GM23338 (cell line): ENCODE results near the gene ITGB2. TPM values are rescaled to one million over a fixed set of nuclear protein-coding genes. Genes with fewer than 3 reads are reported as not detected.

Source experiments
- JUNB ChIP-seq: IDR thresholded peaks from one replicate; pipeline ENCODE4 v1.6.1; 2016; ENCODE audit warnings: antibody characterized with exemption; ENCODE audit not compliant: unreplicated experiment
- NANOG ChIP-seq: IDR thresholded peaks from 2 replicates; pipeline ENCODE4 v1.6.1; 2016; ENCODE audit warnings: antibody characterized with exemption, borderline replicate concordance
- STAT1 ChIP-seq: IDR thresholded peaks from one replicate; pipeline ENCODE4 v1.6.1; 2016; ENCODE audit warnings: antibody characterized with exemption; ENCODE audit not compliant: unreplicated experiment
- ZNF331 ChIP-seq: fragments of 250-450 bp; sonication (Bioruptor Pico); IDR thresholded peaks from 2 replicates; pipeline ENCODE4 v1.5.0; 2020; ENCODE audit warnings: low read depth, mild to moderate bottlenecking, moderate library complexity
- polyA plus RNA-seq: library from polyadenylated mRNA; unstranded; fragments of >200 nt; fragmentation: Nextera tagmentation; extraction: Ambion mirVana; gene quantifications from 2 replicates; pipeline ENCODE4 v1.2.1, GENCODE V29; 2016
- total RNA-seq: library from RNA; depleted of rRNA; stranded (reverse); fragments of >200 nt; shearing (Covaris generic); gene quantifications from 2 replicates; pipeline ENCODE4 v1.2.3, GENCODE V29; 2014
- TF ChIP-seq, protein P1 (sequence below): fragments of 250-450 bp; sonication (Bioruptor Pico); IDR thresholded peaks from 2 replicates; pipeline ENCODE4 v1.5.0; 2020; ENCODE audit warnings: mild to moderate bottlenecking, moderate library complexity
- TF ChIP-seq, protein P2 (sequence below): IDR thresholded peaks from 2 replicates; pipeline ENCODE4 v1.6.1; 2016; ENCODE audit warnings: antibody characterized with exemption

The ITGB2 gene
- total and polyA plus RNA-seq, 2 experiments from 2014 or later: 0.44 to 0.63 TPM

DNA sequence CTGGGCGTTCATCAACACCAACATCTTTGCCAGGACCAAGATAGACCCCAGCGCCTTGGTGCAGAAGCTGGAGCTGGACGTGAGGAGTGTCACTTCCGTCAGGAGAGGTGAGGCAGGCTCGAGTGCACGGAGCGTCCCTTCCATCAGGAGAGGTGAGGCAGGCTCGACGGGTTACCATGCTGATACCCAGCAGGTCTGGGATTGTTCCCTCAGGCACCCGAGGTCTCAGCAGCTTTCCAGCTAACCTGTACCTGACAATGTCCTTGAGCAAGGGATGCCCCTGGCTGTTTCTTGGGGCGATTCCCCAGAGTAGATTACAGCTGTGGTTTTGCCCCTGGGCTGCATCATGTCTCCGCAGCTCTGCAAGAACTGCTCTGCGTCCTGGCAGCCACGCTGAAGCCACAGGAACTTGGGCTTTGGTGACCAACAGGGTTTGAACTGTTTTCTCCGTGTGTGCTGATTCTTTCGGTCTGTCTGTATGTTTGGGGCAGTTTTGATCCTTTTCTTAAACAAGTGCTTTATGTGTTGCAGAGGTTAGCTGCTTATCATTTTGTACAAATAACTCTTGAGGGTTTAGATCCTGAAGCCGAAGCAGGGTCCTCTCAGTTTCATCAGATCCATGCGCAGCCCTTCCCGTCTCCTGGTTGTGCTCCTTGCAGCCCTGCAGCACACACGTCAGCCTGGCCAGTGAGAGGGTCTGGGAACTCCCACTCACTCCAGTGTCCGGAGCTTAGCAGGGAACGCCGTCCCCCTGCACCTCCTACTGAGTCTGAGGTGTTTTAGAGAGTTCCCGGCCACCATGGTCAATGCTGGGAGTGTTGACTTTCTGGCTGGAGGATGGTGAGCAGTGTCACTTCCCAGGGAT, 23.2 kb upstream of the ITGB2 start (continued):
- TF ChIP-seq, protein P1, sequence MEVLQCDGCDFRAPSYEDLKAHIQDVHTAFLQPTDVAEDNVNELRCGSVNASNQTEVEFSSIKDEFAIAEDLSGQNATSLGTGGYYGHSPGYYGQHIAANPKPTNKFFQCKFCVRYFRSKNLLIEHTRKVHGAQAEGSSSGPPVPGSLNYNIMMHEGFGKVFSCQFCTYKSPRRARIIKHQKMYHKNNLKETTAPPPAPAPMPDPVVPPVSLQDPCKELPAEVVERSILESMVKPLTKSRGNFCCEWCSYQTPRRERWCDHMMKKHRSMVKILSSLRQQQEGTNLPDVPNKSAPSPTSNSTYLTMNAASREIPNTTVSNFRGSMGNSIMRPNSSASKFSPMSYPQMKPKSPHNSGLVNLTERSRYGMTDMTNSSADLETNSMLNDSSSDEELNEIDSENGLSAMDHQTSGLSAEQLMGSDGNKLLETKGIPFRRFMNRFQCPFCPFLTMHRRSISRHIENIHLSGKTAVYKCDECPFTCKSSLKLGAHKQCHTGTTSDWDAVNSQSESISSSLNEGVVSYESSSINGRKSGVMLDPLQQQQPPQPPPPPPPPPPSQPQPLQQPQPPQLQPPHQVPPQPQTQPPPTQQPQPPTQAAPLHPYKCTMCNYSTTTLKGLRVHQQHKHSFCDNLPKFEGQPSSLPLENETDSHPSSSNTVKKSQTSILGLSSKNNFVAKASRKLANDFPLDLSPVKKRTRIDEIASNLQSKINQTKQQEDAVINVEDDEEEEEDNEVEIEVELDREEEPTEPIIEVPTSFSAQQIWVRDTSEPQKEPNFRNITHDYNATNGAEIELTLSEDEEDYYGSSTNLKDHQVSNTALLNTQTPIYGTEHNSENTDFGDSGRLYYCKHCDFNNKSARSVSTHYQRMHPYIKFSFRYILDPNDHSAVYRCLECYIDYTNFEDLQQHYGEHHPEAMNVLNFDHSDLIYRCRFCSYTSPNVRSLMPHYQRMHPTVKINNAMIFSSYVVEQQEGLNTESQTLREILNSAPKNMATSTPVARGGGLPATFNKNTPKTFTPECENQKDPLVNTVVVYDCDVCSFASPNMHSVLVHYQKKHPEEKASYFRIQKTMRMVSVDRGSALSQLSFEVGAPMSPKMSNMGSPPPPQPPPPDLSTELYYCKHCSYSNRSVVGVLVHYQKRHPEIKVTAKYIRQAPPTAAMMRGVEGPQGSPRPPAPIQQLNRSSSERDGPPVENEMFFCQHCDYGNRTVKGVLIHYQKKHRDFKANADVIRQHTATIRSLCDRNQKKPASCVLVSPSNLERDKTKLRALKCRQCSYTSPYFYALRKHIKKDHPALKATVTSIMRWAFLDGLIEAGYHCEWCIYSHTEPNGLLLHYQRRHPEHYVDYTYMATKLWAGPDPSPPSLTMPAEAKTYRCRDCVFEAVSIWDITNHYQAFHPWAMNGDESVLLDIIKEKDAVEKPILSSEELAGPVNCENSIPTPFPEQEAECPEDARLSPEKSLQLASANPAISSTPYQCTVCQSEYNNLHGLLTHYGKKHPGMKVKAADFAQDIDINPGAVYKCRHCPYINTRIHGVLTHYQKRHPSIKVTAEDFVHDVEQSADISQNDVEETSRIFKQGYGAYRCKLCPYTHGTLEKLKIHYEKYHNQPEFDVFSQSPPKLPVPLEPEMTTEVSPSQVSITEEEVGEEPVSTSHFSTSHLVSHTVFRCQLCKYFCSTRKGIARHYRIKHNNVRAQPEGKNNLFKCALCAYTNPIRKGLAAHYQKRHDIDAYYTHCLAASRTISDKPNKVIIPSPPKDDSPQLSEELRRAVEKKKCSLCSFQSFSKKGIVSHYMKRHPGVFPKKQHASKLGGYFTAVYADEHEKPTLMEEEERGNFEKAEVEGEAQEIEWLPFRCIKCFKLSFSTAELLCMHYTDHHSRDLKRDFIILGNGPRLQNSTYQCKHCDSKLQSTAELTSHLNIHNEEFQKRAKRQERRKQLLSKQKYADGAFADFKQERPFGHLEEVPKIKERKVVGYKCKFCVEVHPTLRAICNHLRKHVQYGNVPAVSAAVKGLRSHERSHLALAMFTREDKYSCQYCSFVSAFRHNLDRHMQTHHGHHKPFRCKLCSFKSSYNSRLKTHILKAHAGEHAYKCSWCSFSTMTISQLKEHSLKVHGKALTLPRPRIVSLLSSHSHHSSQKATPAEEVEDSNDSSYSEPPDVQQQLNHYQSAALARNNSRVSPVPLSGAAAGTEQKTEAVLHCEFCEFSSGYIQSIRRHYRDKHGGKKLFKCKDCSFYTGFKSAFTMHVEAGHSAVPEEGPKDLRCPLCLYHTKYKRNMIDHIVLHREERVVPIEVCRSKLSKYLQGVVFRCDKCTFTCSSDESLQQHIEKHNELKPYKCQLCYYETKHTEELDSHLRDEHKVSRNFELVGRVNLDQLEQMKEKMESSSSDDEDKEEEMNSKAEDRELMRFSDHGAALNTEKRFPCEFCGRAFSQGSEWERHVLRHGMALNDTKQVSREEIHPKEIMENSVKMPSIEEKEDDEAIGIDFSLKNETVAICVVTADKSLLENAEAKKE (CRISPR knock-in tag): no peak
- TF ChIP-seq JUNB (no peak), STAT1 (no peak), ZNF331 (CRISPR knock-in tag) (no peak), NANOG (no peak)
- TF ChIP-seq, protein P2, sequence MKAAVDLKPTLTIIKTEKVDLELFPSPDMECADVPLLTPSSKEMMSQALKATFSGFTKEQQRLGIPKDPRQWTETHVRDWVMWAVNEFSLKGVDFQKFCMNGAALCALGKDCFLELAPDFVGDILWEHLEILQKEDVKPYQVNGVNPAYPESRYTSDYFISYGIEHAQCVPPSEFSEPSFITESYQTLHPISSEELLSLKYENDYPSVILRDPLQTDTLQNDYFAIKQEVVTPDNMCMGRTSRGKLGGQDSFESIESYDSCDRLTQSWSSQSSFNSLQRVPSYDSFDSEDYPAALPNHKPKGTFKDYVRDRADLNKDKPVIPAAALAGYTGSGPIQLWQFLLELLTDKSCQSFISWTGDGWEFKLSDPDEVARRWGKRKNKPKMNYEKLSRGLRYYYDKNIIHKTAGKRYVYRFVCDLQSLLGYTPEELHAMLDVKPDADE: no peak
